DND-41 (cell line): ENCODE results near the gene SIGLEC6.

Experiments used
- ATAC-seq: fragments of 200-7000 bp; cut with Tn5 transposase; 3 replicates; pipeline ENCODE4 v1.9.1; 2021; ENCODE audit warnings: low read depth; ENCODE audit not compliant: insufficient read depth
- DNase-seq: peaks from one replicate; pipeline ENCODE4 v3.0.0-alpha.2; 2020
- H2AFZ ChIP-seq: 2 replicates; pipeline ENCODE4 v1.6.0; 2012; ENCODE audit warnings: low read depth, low read length
- H3K27ac ChIP-seq: 2 replicates; pipeline ENCODE4 v1.5.1; 2012; ENCODE audit warnings: low read length, inconsistent platforms
- H3K27me3 ChIP-seq: fragments of 200-600 bp; sonication (generic); 2 replicates; pipeline ENCODE4 v1.6.0; 2012; ENCODE audit warnings: low read length, mild to moderate bottlenecking, inconsistent platforms; ENCODE audit not compliant: insufficient read depth, poor library complexity
- H3K36me3 ChIP-seq: 2 replicates; pipeline ENCODE4 v1.5.1; 2012; ENCODE audit warnings: low read length, inconsistent platforms; ENCODE audit not compliant: insufficient read depth
- H3K4me1 ChIP-seq: 2 replicates; pipeline ENCODE4 v1.5.1; 2012; ENCODE audit warnings: mild to moderate bottlenecking, low read length; ENCODE audit not compliant: insufficient read depth
- H3K4me2 ChIP-seq: 2 replicates; pipeline ENCODE4 v1.6.0; 2012; ENCODE audit warnings: mild to moderate bottlenecking, moderate library complexity, low read length, inconsistent platforms; ENCODE audit not compliant: insufficient read depth
- H3K4me3 ChIP-seq, 2 experiments: fragments of 200-600 bp in 1 of 2; shearing (Covaris generic) in 1 of 2; 2 replicates each; pipeline ENCODE4 v1.5.1; 2012 to 2016; ENCODE audit warnings: inconsistent platforms in 2 of 2, low read length in 2 of 2, mild to moderate bottlenecking in 2 of 2, low read depth in 1 of 2, moderate library complexity in 1 of 2
- H3K79me2 ChIP-seq: 2 replicates; pipeline ENCODE4 v1.6.0; 2012; ENCODE audit warnings: low read length, inconsistent platforms; ENCODE audit not compliant: insufficient read depth
- H3K9ac ChIP-seq: 2 replicates; pipeline ENCODE4 v1.6.0; 2012; ENCODE audit warnings: low read depth, mild to moderate bottlenecking, inconsistent platforms, low read length, moderate library complexity
- H3K9me3 ChIP-seq: 2 replicates; pipeline ENCODE4 v1.5.1; 2012; ENCODE audit warnings: low read length, moderate library complexity, mild to moderate bottlenecking, inconsistent platforms; ENCODE audit not compliant: insufficient read depth, severe bottlenecking
- H4K20me1 ChIP-seq: 2 replicates; pipeline ENCODE4 v1.6.0; 2012; ENCODE audit warnings: low read length; ENCODE audit not compliant: insufficient read depth
- CTCF ChIP-seq: IDR thresholded peaks from 2 replicates; pipeline ENCODE4 v1.5.1; 2012; ENCODE audit warnings: borderline replicate concordance, low read length, moderate library complexity, mild to moderate bottlenecking; ENCODE audit not compliant: poor library complexity, severe bottlenecking; ENCODE audit errors: extremely low read depth
- EZH2 ChIP-seq: IDR thresholded peaks from 3 replicates; pipeline ENCODE4 v1.6.1; 2012; ENCODE audit warnings: borderline replicate concordance, low read depth, mild to moderate bottlenecking, moderate library complexity, low read length, inconsistent platforms; ENCODE audit not compliant: severe bottlenecking

Gene SIGLEC6

DNA sequence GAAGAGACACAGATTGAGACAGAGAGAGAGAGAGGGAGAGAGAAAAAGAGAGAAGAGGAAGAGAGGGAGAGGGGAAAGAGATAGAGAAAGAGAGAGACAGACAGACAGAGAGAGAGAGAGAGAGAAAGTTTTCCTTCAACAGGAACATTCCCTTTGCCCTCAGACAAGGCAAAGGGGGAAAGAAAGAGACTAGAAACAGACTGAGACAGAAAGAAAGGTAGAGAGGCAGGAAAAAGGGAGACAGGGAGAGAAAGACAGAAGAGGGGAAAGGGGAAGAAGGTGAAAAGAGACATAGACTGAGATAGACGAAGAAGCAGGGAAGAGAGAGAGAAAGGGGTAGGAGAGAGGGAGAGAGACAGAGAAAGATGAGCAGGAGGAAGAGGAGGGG is 21.1 kb upstream of the SIGLEC6 start:
- Histone ChIP-seq H3K36me3 (no peaks in the 10 kb centered on the region), H3K4me1 (no peaks in the 10 kb centered on the region), H3K9me3 (no peaks in the 10 kb centered on the region), H3K9ac (no peak overlapping the region), H3K27me3 (peaks cover 9% of the 10 kb centered on the region), H3K4me3 (no peak overlapping the region), H3K79me2 (no peaks in the 10 kb centered on the region), H3K27ac (no peak overlapping the region), H4K20me1 (peaks cover 4% of the 10 kb centered on the region), H2AFZ (no peak overlapping the region), H3K4me2 (no peak overlapping the region)
- ATAC-seq (no peak), DNase-seq (no peak)
- TF ChIP-seq EZH2 (no peak), CTCF (no peak)

- H2AFZ ChIP-seq, result no peak overlapping the region
- H4K20me1 ChIP-seq, result peaks cover 4% of the 10 kb centered on the region
- no peaks in the 10 kb centered on the region for H3K9me3 ChIP-seq
- H3K36me3 ChIP-seq, result no peaks in the 10 kb centered on the region
- no peaks in the 10 kb centered on the region for H3K4me1 ChIP-seq
- H3K79me2 ChIP-seq, result no peaks in the 10 kb centered on the region
- no peak for TF ChIP-seq EZH2
- TF ChIP-seq CTCF, result no peak
- H3K4me2 ChIP-seq, result no peak overlapping the region
- H3K4me3 ChIP-seq, result no peak overlapping the region
- no peak for DNase-seq
- no peak overlapping the region for H3K27ac ChIP-seq
- peaks cover 15% of the 10 kb centered on the region for H3K27me3 ChIP-seq
- no peak overlapping the region for H3K9ac ChIP-seq
- no peak for ATAC-seq
Observed at GRCh38 chr19:51551673-51552432, 20.4 kb upstream of the SIGLEC6 start.

- H3K27me3 ChIP-seq, result peaks cover 23% of the 10 kb centered on the region
- TF ChIP-seq CTCF (no peak), EZH2 (no peak)
- peaks cover 4% of the 10 kb centered on the region for H4K20me1 ChIP-seq
- H3K79me2 ChIP-seq, result no peaks in the 10 kb centered on the region
- no peak overlapping the region for H3K4me3 ChIP-seq
- no peak overlapping the region for H3K9ac ChIP-seq
- no peak overlapping the region for H3K4me2 ChIP-seq
- no peak overlapping the region for H3K27ac ChIP-seq
- DNase-seq (no peak), ATAC-seq (no peak)
- no peaks in the 10 kb centered on the region for H3K4me1 ChIP-seq
- H3K36me3 ChIP-seq, result no peaks in the 10 kb centered on the region
- H2AFZ ChIP-seq, result no peak overlapping the region
- H3K9me3 ChIP-seq, result no peaks in the 10 kb centered on the region
Observed at GRCh38 chr19:51550848-51551672, 19.6 kb upstream of the SIGLEC6 start.
